ENCODE measurements around the gene OR52H1. TPM values are rescaled to one million over a fixed set of nuclear protein-coding genes. Genes with fewer than 3 reads are reported as not detected.

OR52H1 gene
- total RNA-seq, 1 donor from 2014 or later: not detected

DNA sequence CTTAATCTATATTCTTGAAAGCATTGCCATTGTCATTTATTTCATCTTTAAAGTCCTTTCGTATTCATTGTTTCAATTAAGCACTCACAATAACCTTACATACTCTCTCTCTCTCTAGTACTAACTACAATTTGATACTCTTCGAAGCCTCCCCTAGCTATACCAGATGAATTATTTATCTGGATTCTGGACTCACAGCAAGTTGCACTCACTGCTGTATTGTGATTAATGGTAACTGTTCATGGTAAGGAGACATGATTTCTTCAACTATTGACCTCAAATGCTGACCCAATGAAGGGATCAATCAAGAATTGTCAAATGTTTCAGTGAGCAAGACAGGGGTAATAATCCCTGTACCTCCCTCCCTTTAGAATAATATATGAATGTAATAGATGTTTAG, 26.3 kb upstream of the OR52H1 start:
- no peaks in the 10 kb centered on the region for H3K27me3 Mint-ChIP-seq
- H3K36me3 Mint-ChIP-seq: no peaks in the 10 kb centered on the region
- H3K9me3 Mint-ChIP-seq: no peaks in the 10 kb centered on the region
- H3K4me1 Mint-ChIP-seq (ENCODE audit: unreplicated experiment): no peaks in the 10 kb centered on the region
- H3K4me3 Mint-ChIP-seq: no peak overlapping the region
- DNase-seq (ENCODE audit: extremely low spot score, unreplicated experiment): no peak
- TF ChIP-seq, protein P1, sequence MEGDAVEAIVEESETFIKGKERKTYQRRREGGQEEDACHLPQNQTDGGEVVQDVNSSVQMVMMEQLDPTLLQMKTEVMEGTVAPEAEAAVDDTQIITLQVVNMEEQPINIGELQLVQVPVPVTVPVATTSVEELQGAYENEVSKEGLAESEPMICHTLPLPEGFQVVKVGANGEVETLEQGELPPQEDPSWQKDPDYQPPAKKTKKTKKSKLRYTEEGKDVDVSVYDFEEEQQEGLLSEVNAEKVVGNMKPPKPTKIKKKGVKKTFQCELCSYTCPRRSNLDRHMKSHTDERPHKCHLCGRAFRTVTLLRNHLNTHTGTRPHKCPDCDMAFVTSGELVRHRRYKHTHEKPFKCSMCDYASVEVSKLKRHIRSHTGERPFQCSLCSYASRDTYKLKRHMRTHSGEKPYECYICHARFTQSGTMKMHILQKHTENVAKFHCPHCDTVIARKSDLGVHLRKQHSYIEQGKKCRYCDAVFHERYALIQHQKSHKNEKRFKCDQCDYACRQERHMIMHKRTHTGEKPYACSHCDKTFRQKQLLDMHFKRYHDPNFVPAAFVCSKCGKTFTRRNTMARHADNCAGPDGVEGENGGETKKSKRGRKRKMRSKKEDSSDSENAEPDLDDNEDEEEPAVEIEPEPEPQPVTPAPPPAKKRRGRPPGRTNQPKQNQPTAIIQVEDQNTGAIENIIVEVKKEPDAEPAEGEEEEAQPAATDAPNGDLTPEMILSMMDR (conservative IDR thresholded peaks at IDR 0.05): no peak
- H3K27ac Mint-ChIP-seq: no peak overlapping the region

DNA sequence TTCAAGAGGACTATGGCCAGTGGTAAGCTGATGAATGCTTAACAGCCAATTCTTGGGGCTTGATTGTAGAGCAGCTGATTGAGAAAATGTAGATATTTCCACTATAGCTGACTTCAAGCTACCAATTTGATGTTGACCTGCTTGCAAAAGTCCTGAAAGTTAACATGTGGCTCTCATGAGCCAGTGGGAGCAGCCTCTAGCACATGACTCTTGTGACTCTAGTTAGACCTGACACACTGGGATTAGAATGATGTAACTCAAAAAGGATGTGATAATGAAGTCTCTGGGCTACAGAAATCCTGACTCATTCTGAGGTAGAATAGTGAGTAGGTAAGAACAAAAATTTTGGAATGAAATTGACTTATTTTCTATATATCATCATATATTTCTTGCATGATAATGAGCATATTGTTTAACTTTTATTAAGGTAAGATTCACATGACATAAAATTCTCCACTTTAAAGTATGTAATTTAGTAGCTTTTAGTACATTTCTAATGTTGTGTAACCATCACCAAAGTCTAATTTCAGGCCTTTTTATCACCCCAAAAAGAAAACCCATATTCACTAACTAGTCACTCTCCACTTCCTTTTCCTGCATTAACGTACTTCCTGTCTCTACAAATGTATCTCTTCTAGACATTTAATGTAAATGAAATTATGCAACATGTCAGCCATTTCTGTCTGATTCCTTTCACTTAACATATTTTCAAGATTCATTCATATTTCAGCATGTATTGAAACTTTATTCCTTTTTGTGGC, 16.1 kb upstream of the OR52H1 start:
- H3K4me3 Mint-ChIP-seq: no peak overlapping the region
- no peak for DNase-seq (ENCODE audit: extremely low spot score, unreplicated experiment)
- no peaks in the 10 kb centered on the region for H3K36me3 Mint-ChIP-seq
- no peaks in the 10 kb centered on the region for H3K27me3 Mint-ChIP-seq
- H3K27ac Mint-ChIP-seq: no peak overlapping the region
- H3K9me3 Mint-ChIP-seq: no peaks in the 10 kb centered on the region
- no peaks in the 10 kb centered on the region for H3K4me1 Mint-ChIP-seq (ENCODE audit: unreplicated experiment)
- TF ChIP-seq, protein P1 (conservative IDR thresholded peaks at IDR 0.05): no peak

DNA sequence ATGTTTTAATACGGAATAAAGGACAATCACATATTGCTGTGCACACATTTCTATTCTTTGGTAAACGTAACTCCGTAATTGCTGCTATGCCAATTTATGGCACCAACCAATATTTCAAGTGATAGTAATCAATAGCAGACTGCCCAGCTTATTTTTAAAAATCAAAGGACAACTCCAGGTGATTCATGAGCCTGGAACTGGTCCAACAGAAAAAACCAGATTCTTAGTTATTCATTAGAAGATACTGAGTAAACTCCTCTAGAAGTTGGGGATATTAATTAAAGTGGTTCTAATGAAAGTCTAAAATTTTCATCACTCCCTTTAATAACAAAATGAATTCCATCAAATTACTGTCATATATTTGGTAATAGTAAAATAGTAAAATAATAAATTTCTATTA, 9.4 kb upstream of the OR52H1 start:
- H3K27me3 Mint-ChIP-seq: peaks cover 4% of the 10 kb centered on the region

DNA sequence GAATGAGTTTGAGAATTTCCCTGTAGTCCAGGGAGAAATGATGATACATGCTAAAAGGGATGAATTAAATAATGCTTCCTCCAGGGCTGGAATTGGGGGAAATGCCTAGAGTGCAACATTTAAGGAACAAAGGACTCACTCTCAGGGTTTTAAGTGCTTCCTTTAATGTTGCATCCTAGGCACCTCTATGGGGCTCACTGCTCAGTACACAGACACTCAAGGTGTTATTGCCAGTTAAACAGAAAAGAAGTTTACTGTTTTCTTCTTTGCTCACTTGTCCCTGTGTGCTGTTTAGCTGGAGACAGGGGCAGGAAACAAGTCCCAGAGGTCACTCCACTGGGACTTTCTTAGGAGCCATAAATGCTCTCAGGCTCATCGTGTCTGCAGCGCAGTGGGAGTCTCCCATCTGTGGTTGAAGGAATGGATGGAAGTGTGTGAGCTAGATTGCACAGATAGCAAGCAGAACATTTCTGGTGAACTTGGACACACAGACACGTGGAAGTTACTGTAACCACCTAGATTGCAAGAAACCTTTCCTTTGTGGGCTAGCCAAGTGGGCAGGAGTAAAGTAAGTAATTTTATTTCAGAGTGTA, 8.4 kb upstream of the OR52H1 start:
- Mint-ChIP-seq H3K27me3 (peaks cover 4% of the 10 kb centered on the region), H3K4me3 (no peak overlapping the region), H3K36me3 (no peaks in the 10 kb centered on the region), H3K9me3 (no peaks in the 10 kb centered on the region), H3K27ac (no peak overlapping the region), H3K4me1 (ENCODE audit: unreplicated experiment) (no peaks in the 10 kb centered on the region)
- DNase-seq (ENCODE audit: extremely low spot score, unreplicated experiment): no peak
- TF ChIP-seq, protein P1 (conservative IDR thresholded peaks at IDR 0.05): no peak

More for the DNA sequence above, 9.4 kb upstream of the OR52H1 start:
- no peaks in the 10 kb centered on the region for H3K4me1 Mint-ChIP-seq (ENCODE audit: unreplicated experiment)
- no peak overlapping the region for H3K4me3 Mint-ChIP-seq
- H3K36me3 Mint-ChIP-seq: no peaks in the 10 kb centered on the region
- TF ChIP-seq, protein P1 (conservative IDR thresholded peaks at IDR 0.05): no peak
- no peak for DNase-seq (ENCODE audit: extremely low spot score, unreplicated experiment)
- H3K27ac Mint-ChIP-seq: no peak overlapping the region
- H3K9me3 Mint-ChIP-seq: no peaks in the 10 kb centered on the region

DNA sequence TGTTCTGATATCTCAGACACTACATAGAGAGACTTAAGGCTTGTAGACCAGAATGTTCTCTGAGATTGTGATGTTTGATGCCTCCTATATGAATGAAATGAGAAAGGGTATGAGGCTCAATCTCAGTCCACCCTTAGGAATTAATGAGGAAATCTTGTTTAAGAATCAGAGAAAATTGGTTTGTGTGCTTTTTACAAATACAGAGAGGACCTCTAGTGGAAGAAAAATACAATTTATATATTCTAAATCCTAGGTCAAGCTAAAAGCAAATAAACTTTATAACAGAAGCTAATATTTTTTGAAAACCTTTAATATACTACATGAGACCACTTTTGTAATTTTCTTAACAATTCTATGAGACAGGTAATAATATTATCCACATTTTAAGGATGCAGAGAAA, 5.0 kb upstream of the OR52H1 start:
- no peak overlapping the region for H3K27ac Mint-ChIP-seq
- H3K36me3 Mint-ChIP-seq: no peaks in the 10 kb centered on the region
- TF ChIP-seq, protein P1 (conservative IDR thresholded peaks at IDR 0.05): peak; percentile 48
- no peak overlapping the region for H3K4me3 Mint-ChIP-seq
- no peaks in the 10 kb centered on the region for H3K9me3 Mint-ChIP-seq
- no peaks in the 10 kb centered on the region for H3K4me1 Mint-ChIP-seq (ENCODE audit: unreplicated experiment)
- DNase-seq (ENCODE audit: extremely low spot score, unreplicated experiment): no peak
- peaks cover 4% of the 10 kb centered on the region for H3K27me3 Mint-ChIP-seq
